ENCODE measurements around the gene SBNO2. TPM values are rescaled to one million over a fixed set of nuclear protein-coding genes. Genes with fewer than 3 reads are reported as not detected.
A peak's percentile ranks its signal among the peaks of the same experiment; 100 is the strongest.

SBNO2 gene
- total and polyA plus RNA-seq, 2 experiments from 2014 or later = 6.9 to 35.4 TPM

DNA sequence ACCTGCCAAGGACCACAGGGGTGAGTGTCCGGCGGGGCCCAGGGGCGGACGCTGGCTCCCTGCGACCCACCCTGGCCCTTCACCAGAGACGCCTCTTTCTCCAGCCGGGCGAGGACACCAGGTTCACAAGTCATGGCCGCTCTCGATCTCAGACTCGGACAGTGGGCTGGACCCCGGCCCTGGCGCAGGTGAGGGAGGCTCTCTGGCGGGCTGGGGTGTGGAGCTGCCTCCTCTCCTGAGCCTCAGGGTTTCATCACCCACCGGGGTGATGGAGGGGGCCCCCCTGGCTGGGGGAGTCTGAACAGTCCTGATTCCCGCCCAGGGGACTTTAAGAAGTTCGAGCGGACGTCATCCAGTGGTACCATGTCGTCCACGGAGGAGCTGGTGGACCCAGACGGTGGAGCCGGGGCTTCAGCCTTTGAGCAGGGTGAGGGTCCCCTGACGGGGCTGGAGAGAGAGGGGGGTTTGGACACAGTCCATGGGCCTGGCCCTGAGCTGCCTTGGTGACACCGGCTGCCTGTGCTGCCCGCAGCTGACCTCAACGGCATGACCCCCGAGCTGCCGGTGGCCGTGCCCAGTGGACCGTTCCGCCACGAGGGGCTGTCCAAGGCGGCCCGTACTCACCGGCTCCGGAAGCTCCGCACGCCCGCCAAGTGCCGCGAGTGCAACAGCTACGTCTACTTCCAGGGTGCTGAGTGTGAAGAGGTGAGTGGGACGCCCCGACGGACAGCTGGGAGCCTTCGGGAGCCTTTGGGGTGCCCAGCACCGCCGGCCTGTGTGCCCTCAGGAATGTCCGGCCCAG, 93.5 kb downstream of the SBNO2 start:
- no peaks in the 10 kb centered on the region for H3K9me2 ChIP-seq (ENCODE audit: insufficient read depth)
- Mint-ChIP-seq H3K4me1 (no peaks in the 10 kb centered on the region), H3K27ac (no peak overlapping the region), H3K36me3 (ENCODE audit: low read depth) (peaks cover 56% of the 10 kb centered on the region), H3K27me3 (ENCODE audit: insufficient read depth, low read depth, poor library complexity) (peaks cover 23% of the 10 kb centered on the region), H3K9me3 (no peaks in the 10 kb centered on the region; the same call in 2 of the 3 replicates), H3K4me3 (no peak overlapping the region)
- 0 out of 2 replicates have a peak overlapping the region, but pooled peaks have one; percentile 79 for H3K4me2 ChIP-seq
- H3K27ac ChIP-seq (ENCODE audit: low read depth) = no peak overlapping the region
- H3K36me3 ChIP-seq (ENCODE audit: insufficient read depth) = peaks cover 3% of the 10 kb centered on the region; the same call in 1 of the 2 replicates
- H3K79me2 ChIP-seq (replicated peaks; ENCODE audit: insufficient read depth) = no peaks in the 10 kb centered on the region
- no peak overlapping the region for H3K4me3 ChIP-seq
- DNase-seq (ENCODE audit: low spot score) (no peak), ATAC-seq (no peak)
- no peak overlapping the region for H2AFZ ChIP-seq
- peaks cover 24% of the 10 kb centered on the region for H3F3A ChIP-seq (replicated peaks; ENCODE audit: low read depth)
- no peaks in the 10 kb centered on the region for H3K27me3 ChIP-seq (ENCODE audit: insufficient read depth)
- no peak for TF ChIP-seq ZNF114 (CRISPR knock-in tag; IDR thresholded peaks at IDR 0.05)
- TF ChIP-seq, protein P1, sequence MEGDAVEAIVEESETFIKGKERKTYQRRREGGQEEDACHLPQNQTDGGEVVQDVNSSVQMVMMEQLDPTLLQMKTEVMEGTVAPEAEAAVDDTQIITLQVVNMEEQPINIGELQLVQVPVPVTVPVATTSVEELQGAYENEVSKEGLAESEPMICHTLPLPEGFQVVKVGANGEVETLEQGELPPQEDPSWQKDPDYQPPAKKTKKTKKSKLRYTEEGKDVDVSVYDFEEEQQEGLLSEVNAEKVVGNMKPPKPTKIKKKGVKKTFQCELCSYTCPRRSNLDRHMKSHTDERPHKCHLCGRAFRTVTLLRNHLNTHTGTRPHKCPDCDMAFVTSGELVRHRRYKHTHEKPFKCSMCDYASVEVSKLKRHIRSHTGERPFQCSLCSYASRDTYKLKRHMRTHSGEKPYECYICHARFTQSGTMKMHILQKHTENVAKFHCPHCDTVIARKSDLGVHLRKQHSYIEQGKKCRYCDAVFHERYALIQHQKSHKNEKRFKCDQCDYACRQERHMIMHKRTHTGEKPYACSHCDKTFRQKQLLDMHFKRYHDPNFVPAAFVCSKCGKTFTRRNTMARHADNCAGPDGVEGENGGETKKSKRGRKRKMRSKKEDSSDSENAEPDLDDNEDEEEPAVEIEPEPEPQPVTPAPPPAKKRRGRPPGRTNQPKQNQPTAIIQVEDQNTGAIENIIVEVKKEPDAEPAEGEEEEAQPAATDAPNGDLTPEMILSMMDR (conservative IDR thresholded peaks at IDR 0.05; ENCODE audit: low read depth in 2 of 2) = no peak
- TF ChIP-seq CREB1 (CRISPR knock-in tag; IDR thresholded peaks at IDR 0.05; ENCODE audit: low read depth) = no peak
- no peak for TF ChIP-seq EZH2phosphoT487 (IDR thresholded peaks at IDR 0.05; ENCODE audit: unreplicated experiment)
- TF ChIP-seq EZH2 (IDR thresholded peaks at IDR 0.05; ENCODE audit: low read depth, unreplicated experiment) = no peak
- TF ChIP-seq, protein P2, sequence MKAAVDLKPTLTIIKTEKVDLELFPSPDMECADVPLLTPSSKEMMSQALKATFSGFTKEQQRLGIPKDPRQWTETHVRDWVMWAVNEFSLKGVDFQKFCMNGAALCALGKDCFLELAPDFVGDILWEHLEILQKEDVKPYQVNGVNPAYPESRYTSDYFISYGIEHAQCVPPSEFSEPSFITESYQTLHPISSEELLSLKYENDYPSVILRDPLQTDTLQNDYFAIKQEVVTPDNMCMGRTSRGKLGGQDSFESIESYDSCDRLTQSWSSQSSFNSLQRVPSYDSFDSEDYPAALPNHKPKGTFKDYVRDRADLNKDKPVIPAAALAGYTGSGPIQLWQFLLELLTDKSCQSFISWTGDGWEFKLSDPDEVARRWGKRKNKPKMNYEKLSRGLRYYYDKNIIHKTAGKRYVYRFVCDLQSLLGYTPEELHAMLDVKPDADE (IDR thresholded peaks at IDR 0.05) = no peak
- no peak for TF ChIP-seq ZNF331 (CRISPR knock-in tag; IDR thresholded peaks at IDR 0.05; ENCODE audit: low read depth)
- TF ChIP-seq, protein P3, sequence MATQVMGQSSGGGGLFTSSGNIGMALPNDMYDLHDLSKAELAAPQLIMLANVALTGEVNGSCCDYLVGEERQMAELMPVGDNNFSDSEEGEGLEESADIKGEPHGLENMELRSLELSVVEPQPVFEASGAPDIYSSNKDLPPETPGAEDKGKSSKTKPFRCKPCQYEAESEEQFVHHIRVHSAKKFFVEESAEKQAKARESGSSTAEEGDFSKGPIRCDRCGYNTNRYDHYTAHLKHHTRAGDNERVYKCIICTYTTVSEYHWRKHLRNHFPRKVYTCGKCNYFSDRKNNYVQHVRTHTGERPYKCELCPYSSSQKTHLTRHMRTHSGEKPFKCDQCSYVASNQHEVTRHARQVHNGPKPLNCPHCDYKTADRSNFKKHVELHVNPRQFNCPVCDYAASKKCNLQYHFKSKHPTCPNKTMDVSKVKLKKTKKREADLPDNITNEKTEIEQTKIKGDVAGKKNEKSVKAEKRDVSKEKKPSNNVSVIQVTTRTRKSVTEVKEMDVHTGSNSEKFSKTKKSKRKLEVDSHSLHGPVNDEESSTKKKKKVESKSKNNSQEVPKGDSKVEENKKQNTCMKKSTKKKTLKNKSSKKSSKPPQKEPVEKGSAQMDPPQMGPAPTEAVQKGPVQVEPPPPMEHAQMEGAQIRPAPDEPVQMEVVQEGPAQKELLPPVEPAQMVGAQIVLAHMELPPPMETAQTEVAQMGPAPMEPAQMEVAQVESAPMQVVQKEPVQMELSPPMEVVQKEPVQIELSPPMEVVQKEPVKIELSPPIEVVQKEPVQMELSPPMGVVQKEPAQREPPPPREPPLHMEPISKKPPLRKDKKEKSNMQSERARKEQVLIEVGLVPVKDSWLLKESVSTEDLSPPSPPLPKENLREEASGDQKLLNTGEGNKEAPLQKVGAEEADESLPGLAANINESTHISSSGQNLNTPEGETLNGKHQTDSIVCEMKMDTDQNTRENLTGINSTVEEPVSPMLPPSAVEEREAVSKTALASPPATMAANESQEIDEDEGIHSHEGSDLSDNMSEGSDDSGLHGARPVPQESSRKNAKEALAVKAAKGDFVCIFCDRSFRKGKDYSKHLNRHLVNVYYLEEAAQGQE (IDR thresholded peaks at IDR 0.05; ENCODE audit: unreplicated experiment) = no peak
- TF ChIP-seq STAT1 (IDR thresholded peaks at IDR 0.05; ENCODE audit: unreplicated experiment) = no peak
- no peak for TF ChIP-seq JUNB (IDR thresholded peaks at IDR 0.05; ENCODE audit: unreplicated experiment)
- no peak for TF ChIP-seq ZNF462 (CRISPR knock-in tag; IDR thresholded peaks at IDR 0.05)
- TF ChIP-seq NANOG (IDR thresholded peaks at IDR 0.05; ENCODE audit: borderline replicate concordance) = no peak
- no peak for TF ChIP-seq POLR2AphosphoS5 (IDR thresholded peaks at IDR 0.05; ENCODE audit: low read depth)
- H4K20me1 ChIP-seq (replicated peaks; ENCODE audit: insufficient read depth) = no peaks in the 10 kb centered on the region
- H3K4me1 ChIP-seq (ENCODE audit: insufficient read depth) = no peaks in the 10 kb centered on the region; the same call in 1 of the 2 replicates

All from GM23338 (cell line).